VCaP (cell line): ENCODE results near the gene SRC.

Experiments used
- H3K27ac ChIP-seq: fragments of 450-650 bp; 2 replicates; pipeline ENCODE4 v1.5.1; 2017
- CTCF ChIP-seq: fragments of 450-650 bp; conservative IDR thresholded peaks from 2 replicates; pipeline ENCODE4 v1.5.1; 2017; ENCODE audit warnings: mild to moderate bottlenecking, moderate library complexity

Gene SRC

GRCh38 chr20:37415118-37416085, 69.5 kb downstream of the SRC start:
- no peak for TF ChIP-seq CTCF
- H3K27ac ChIP-seq: no peak overlapping the region

- no peak for TF ChIP-seq CTCF
These were observed 70.3 kb downstream of the SRC start for GRCh38 chr20:37416100-37416847.

GRCh38 chr20:37416848-37417616, 71.1 kb downstream of the SRC start:
- no peak overlapping the region for H3K27ac ChIP-seq
- no peak for TF ChIP-seq CTCF

More at GRCh38 chr20:37416100-37416847, 70.3 kb downstream of the SRC start:
- no peak overlapping the region for H3K27ac ChIP-seq

- H3K27ac ChIP-seq: no peak overlapping the region
- TF ChIP-seq CTCF: no peak
These were observed 71.9 kb downstream of the SRC start for GRCh38 chr20:37417617-37418467.

GRCh38 chr20:37418591-37419109, 72.7 kb downstream of the SRC start:
- TF ChIP-seq CTCF: no peak
- H3K27ac ChIP-seq: no peak overlapping the region

GRCh38 chr20:37419307-37419706, 73.4 kb downstream of the SRC start:
- TF ChIP-seq CTCF: no peak
- H3K27ac ChIP-seq: no peak overlapping the region
